SK-N-SH (cell line): ENCODE results near the gene VPS33A.

Experiments used
- CHD2 ChIP-seq: fragments of 150-350 bp; IDR thresholded peaks from 2 replicates; pipeline ENCODE4 v1.6.1; 2018; ENCODE audit warnings: low read length; ENCODE audit not compliant: partially characterized antibody
- CTCF ChIP-seq: fragments of 200-600 bp; sonication (generic); IDR thresholded peaks from 2 replicates; pipeline ENCODE4 v1.6.1; 2017; ENCODE audit warnings: antibody characterized with exemption, mild to moderate bottlenecking, moderate library complexity
- EP300 ChIP-seq, 2 experiments: IDR thresholded peaks; 2 replicates each; pipeline versions ENCODE4 v1.4.0 to v1.6.1; 2012; ENCODE audit warnings: borderline replicate concordance in 1 of 2, low read depth in 1 of 2, low read length in 1 of 2
- MEF2A ChIP-seq: IDR thresholded peaks from 2 replicates; pipeline ENCODE4 v1.4.0; 2012; ENCODE audit warnings: low read depth, borderline replicate concordance
- POLR2AphosphoS5 ChIP-seq: IDR thresholded peaks from 2 replicates; pipeline ENCODE4 v1.6.1; 2012; ENCODE audit warnings: low read depth, low read length
- USF1 ChIP-seq: IDR thresholded peaks from 2 replicates; pipeline ENCODE4 v1.4.0; 2012; ENCODE audit warnings: low read depth, borderline replicate concordance

GRCh38 chr12:122206111-122206881, 60.0 kb downstream of the VPS33A start:
- TF ChIP-seq CTCF (no peak), USF1 (no peak), EP300 (IDR thresholded peaks at IDR 0.05; ENCODE audit: borderline replicate concordance in 1 of 2, low read depth in 1 of 2, low read length in 1 of 2) (no peak), POLR2AphosphoS5 (no peak), CHD2 (no peak), MEF2A (no peak)
